NCI-H2171 treated with DMSO at 0.1 percent for 48 hours (cell line): ENCODE data around the gene MYO10.
"Not testable (repeated sequence)": the region's sequence is repeated elsewhere in the genome, so short reads cannot be mapped to it uniquely, and the experiment has no call there.

Experiments used
- DNase-seq: peaks from one replicate; lab custom pipeline; 2025; lab: John Stamatoyannopoulos, UW

Gene MYO10

DNA sequence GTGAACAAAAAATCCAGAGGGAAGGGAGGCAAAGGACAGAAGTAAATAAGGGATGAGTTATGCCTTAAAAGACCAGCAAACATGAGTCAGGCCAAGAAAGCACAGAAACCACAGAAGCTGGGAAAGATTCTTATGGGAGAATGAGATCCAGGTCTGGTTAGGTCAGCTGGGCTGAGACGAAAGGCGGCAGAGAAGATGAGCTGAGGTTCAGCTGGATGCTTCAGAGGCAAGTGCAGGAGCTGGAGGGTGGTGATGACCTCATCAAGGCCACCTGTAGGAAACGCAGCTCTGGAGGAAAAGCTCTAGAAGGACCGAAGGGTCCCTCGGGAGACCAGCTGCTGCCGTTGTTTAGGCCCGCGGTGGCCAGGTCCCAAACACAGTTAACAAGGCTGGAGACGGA lies 152.0 kb downstream of the MYO10 start:
- DNase-seq: peak; percentile 46

DNA sequence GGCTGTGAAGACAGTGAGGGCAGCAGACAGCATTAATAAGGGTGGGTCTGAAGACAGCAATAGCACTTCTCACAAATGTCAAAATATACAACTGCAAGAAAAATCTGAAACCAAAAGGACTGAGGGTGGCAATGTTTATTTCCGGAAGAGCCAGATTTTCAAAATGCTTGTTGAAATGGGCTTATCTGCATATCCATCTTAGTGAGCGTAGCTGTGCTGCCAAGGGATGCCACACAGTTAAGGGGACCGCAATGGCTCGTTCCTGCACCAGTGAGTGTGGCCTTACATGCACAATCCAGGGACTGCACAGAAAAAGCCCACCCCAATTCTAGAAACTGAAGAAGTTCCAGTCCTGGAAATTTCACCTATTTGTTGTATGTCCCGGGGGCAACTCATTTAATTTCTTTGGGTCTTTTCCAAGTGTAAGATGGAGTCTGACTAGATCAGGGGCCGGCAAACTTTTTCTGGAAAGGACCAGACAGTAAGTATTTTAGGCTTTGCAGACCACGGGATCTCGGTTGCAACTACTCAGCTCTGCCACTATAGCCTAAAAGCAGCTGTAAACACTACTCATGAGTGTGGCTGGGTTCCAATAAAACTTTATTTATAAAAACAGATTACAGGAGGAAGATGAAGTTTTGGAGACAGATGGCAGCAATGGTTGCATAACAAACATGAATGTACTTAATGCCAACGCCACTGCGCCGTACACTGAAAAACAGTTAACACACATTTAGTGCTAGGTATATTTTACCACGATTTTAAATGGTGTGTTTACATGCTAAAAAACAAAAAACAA lies 154.1 kb downstream of the MYO10 start:
- DNase-seq: no peak

DNA sequence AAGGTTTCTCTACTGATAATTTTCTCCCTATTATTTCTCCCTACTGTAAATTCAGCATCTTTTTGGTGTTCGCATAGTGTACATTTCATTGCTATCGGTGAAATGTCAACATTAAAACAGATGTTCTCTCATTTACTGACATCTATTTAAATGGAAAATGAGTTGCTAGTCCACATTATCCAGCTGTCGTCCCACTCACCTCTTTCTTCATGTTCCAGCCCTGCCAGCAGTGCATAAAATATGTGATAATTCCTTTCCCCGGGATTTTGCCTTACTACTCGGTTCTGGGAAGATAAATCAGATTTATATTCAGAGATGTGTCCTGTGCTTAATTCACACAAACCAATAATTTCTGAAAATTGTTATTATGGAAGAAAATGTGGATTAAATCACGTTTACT lies 155.8 kb downstream of the MYO10 start:
- peak; percentile 74 for DNase-seq

DNA sequence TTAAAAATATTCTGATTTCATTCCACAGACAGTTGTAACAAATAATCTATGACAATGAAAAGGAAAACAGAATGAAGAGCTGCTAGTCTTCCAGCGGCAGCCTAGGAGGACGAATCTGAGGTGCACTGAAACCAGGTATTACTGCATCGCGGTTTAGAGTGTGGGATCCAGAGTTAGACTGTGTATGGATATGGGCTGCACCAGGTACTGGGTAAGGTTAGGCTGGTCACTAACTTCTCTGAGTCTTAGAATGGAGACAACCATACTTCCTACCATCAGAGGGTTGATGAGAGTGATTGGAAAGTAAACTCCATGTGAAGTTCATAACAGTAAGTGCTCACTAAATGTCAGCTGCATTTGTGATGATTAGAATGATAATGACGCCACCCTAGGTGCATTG lies 158.7 kb downstream of the MYO10 start:
- DNase-seq: no peak

DNA sequence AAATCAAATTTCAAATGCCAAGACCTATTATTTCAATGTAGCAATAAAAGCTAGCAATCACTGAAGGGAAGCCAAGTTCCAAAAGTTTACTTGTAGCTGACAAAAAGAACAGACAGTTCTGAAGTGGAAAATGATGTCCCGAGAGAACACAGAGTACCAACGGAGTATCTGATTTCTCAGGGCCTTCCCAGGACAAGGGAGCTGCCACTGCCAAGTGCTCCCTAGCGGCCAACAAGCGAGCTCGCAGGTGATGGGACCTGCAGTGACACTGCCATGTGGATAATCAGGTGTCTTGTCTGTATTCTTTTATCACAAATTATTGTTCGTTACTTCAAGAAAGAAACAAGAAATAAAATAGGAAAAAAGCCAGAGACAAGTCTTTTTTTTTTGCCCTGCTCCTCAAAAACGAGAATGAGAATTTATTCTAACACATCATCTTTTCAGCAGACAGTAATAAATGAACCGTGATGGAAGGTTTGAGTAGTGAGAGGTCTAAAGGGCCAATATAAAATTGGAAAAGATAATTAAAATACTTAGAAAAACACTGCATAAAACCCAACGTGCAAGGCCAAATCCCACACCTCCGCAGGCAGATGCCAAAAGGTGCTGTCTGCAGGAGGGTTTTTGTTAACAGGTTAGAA lies 159.4 kb downstream of the MYO10 start:
- DNase-seq: peak; percentile 82

DNA sequence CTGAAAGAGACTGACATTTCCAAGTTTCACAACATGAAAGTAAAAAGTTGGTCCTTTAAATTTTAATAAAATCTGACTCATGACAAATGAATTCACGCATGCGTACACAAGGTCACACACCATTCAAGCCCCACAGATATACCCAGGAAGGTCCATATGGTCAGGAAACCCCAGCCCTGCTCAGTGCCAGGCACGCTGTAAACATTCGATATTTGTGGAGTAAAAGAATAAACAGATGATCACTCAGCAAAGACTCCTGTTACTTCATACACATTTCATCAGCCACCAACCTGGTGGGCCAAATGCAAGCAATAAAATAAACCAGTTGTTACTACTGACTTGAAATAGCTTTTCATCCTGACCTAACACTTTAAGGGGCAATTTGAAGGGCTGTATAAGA lies 161.3 kb downstream of the MYO10 start:
- DNase-seq: no peak

DNA sequence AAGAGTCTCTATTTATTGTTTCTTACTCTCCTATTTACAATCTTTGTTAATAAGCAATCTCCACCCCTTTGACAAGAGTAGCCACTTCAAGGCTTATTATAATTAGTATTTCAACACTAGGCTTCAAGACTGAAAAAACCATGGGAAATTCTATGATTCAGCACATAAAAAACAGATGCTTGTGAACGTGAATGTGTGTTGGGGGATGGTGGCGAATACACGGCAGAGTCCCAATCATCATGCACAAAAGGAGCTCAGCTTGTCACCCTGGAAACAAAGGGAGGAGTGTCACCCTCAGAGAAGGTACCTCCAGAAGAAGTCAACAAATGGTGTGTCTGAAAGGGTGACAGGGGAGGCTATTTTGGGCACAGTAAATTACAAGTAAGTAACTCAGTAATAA lies 162.1 kb downstream of the MYO10 start:
- DNase-seq: peak; percentile 38

DNA sequence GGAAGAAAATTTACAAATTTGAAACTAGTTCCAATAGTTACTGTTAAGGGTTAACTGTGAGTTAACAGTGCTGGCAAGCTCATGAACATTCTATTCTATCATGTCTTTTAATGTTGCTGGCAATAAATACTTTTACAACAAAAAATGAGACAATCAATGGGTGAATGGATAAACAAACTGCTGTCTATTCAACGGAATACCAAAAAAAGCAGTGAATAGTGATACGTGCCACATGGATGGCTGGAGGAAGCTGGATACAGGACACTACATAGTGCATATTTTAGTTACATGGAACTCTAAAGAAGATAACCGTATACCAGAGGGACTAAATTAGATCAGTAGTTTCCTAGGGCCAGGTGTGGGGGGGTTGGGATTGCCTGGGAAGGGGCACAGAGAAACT lies 163.5 kb downstream of the MYO10 start:
- no peak for DNase-seq

DNA sequence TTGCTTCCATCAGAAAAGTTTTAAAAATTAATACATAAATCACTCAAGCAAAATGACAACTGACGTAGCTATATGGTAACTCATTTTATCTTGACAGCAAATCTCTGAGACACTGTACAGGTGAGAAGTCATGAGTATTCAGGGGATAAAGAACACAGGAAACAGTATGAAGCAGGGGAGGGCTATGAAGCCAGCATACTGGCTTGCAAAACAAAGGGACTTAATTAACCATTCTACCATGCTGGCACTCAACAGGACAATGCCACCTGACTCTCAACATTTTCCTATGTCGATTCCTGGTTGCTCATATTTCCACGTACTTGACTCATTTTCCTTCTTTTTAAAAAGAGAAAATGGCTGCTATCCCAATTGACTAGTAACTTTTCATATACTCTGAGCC lies 167.9 kb downstream of the MYO10 start:
- DNase-seq: no peak

DNA sequence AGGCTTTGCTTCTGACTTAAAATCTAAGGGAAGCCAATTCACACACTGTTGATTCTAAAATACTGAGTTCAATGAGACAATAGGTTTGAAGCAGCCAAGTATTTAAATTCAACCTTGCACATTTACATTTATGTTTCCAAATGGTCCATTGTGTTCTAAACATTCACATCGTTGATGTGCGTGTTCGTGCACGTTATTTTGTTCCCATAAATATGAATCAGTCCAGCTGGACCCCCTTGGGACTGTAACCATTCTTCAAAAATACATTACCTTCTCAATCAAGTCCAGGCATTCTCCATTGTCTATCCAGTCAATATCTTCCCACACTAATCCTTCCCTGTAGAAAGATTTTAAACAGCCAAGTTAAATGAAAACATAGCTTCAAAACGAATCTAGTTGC lies 172.9 kb downstream of the MYO10 start:
- DNase-seq: no peak

DNA sequence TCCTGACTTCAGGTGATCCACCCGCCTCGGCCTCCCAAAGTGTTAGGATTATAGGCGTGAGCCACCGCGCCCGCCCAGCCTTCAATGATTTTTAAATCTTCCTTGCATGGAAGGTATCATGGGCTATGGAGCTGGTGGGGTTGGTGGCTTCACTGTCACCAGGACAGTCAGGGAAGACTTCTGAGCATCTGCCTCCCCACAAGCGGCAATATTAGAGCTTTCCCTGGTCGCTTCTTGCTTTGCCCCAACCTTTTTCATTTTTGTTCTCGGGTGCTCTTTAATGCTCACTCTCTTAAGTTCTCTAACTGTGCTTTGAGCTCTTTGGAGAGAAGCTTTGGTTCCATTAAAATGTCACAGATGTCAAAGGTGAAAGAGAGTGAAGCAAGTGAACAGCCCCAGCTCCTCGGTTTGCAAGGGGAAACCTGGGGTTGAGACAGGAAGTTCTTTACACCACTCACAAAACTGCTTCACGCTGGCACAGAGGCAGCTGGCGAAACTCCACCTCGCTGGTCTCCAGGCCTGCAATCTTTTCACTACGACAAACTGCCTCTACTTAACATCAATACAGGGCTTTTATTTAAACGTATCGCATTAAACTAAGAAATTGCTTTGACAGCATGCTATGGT lies 176.8 kb downstream of the MYO10 start:
- no peak for DNase-seq

DNA sequence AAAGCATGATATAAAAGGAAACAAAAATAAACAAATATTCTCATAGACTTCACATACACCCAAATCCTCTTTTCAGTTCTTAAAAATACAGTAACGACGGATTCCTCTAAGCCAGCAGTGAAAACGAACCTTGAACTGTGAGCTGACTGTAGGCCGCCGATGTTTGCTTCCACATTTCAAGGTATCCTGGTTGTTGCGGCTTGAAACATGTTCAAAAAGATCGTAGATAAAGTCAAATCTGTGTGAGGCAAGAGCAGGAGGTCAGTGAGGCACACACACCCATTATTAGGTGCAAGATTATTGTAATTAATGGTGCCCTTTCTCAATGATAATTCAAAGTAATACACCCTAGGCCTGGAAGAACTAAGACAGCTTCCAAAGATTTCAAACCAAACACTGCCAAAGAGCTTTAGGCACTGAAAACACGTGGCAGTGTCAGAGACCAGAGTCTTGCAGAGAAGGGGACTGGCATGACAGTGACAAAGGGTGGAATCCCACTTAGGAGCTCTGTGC lies 178.0 kb downstream of the MYO10 start:
- DNase-seq: no peak

DNA sequence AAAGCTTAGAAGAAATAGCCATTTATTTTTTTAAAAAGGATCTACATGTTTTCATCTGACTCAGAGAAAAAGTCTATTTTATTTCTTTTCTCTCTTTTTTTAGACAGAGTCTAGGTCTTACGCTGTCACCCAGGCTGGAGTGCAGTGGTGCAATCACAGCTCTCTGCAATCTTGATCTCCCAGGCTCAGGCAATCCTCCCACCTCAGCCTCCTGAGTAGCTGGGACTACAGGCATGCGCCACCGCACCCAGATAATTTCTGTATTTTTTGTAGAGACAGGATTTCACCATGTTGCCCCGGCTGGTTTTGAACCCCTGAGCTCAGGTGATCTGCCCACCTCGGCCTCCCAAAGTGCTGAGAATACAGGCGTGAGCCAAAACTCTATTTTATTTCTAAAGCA lies 178.5 kb downstream of the MYO10 start:
- DNase-seq: not testable (repeated sequence)

DNA sequence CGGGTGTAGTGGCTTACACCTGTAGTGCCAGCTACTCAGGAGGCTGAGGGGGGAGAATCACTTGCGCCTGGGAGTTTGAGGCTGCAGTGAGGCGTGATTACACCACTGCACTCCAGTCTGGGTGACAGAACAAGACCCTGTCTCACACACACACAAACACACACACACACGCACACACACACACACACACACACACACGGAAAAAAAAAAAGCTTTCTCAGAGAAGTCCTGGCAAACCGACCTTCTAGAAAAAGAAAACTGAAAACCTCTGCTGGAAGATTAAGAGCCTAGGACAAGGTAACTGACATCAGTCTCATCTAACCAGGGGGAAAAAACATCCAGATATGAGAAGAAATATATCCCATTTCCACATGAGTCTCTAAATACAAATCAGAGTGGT lies 178.9 kb downstream of the MYO10 start:
- no peak for DNase-seq

DNA sequence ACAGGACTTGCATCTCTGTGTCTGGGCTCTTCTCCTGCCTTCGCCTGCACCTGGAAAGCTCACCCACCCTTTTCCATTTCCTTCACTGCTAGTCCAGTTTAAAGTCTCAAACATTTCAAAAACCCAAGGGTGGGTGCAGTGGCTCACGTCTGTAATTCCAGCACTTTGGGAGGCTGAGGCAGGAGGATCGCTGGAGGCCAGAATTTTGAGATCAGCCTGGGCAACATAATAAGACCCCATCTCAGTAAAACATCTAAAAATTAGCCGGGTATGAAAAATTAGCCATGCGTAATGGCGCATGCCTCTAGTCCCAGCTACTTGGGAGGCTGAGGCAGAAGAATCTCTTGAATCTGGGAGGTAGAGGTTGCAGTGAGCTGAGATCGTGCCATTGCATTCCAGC lies 179.4 kb downstream of the MYO10 start:
- no peak for DNase-seq

DNA sequence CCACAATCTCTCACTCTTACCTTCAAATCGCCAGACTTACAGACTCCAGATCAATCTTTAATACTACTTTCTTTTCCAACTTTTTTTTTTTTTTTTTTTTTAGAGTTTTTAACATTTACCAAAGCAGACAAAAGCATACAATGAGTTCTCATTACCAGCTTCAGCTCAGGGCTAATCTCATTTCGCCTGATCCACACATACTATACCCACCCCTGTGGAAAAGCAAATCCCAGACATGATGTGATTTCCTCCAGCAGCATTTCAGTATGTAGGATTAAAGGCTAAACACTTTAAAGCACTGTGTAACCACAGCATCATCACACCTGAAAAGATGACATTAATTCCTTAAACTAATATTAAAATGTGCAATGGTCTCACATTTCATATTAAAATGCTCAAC lies 180.4 kb downstream of the MYO10 start:
- no peak for DNase-seq

DNA sequence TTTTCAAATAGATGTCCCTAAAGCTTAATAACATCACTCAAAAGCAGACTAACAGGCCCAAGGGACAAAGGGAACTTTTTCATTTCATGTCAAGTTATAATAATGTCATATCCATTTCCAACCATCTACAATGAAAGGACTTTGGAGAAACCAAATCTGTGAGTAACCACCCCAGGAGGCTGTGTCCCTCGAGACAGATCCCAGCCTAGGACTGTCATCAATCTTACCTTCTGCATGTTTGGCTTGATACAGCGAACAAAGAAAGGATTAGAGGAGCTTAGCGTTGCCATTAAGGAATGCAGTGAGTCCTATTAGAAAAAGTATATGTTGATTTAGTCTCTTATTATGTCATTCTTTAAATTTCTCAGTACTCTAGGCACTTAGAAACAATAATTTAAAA lies 181.5 kb downstream of the MYO10 start:
- peak; percentile 25 for DNase-seq

DNA sequence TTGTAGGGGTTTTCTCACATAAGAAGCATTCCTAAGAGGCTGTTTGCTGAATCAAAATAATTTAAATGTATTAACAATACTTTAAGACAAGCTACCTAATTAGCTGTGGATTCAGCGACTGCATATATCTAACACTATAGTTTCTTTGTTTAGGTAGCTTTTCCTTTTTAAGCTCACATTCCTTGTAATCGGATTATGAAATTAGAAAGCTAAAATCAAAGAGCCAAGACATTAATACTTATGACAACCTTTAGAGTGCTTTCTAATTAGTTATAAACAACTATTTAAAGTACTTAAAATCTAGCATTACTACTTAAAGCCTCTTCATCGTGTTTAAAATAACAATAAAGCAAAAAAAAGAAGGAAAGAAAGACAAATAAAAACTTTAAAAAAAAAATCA lies 182.0 kb downstream of the MYO10 start:
- DNase-seq: no peak

DNA sequence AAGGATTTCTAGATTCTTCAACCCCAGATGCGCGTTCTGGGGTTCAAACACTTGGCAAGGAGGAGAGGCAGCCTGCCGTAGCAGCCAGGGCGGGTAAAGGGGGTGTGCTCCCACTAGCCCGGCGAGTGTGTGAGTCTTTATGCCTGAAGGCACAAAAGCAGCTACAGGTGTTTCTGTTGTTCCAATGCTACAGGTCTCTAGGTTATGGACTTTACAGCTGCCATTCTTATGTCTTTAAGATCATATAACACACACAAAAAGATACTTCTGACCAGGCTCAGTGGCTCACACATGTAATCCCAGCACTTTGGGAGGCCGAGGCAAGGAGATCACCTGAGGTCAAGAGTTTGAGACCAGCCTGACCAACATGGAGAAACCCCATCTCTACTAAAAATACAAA lies 185.6 kb downstream of the MYO10 start:
- DNase-seq: no peak

DNA sequence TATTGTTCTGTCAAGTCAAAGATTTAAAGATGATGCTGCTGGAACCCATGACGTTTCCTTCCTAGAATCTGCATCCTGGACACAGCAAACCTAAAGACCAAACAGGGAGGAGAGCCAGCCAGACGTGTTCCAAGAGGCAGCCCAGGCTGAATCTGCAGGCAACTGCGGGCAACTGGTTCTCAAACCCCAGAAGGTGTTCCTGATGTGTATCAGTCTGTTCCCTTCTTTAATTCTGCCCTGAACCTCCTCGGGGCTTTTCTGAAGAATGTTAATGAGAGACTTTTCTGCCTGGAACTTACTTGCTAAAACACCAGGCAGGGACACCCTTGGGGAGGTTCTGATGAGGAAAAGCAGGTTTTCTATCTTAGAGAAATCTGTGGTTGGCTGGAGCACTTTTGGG lies 186.5 kb downstream of the MYO10 start:
- DNase-seq: no peak

DNA sequence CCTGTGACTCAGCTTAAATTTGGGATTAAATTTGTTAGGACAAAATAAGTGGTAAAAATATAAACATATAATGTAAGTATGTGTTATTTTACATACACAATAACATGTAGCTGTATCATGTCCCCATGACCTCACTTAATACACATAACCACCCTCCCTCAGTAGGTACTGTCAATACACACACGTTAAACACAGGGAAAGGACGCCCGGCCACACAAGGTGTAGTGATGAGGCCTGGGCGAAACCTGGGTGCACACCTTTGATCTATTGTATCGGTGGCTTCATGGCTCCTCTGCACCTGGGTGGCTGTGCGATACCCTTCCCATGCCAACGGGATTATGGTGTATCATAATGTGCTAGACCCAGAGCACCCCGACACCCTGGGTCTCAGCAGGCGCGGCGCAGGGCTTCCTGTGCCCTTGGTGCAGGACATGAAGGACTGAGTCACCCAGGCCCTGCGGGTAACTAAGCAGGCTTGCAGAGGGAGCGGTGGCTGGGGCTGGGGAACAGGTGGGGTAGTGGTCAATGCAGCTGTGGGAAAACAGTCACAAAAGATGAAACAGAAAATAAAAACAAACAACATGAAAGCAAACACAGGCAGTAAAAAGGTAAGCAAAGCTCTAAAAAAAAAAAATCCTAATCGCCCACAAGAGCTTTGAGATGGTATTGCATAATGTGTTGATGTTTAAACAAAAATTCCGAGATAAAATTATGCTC lies 191.8 kb downstream of the MYO10 start:
- DNase-seq: no peak

DNA sequence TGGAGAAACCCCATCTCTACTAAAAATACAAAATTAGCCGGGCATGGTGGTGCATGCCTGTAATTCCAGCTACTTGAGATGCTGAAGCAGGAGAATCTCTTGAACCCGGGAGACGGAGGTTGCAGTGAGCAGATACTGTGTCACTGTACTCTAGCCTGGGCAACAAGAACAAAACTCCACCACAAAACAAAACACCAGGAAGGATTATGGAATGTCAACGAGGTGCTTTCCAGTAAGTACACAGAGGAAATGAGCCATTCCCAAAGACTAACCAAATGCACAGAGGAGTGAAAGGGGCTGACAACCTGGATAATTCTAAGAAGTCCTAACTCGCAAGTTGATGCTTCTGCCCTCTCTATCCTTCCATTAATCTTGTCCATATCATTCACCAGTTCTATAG lies 193.2 kb downstream of the MYO10 start:
- no peak for DNase-seq
